T-helper 2 cell (primary cell): ENCODE data around the gene MOV10.
"Not testable (repeated sequence)": the region's sequence is repeated elsewhere in the genome, so short reads cannot be mapped to it uniquely, and the experiment has no call there.

ENCODE experiments used
- DNase-seq, 5 experiments: peaks; one replicate each; pipeline versions ENCODE4 v3.0.0 to v3.0.0-alpha.2; 2012 to 2022
- total RNA-seq, 2 donors: gene quantifications; one replicate each; lab custom pipeline; 2026; lab: John Stamatoyannopoulos, UW

Gene MOV10, protein sequence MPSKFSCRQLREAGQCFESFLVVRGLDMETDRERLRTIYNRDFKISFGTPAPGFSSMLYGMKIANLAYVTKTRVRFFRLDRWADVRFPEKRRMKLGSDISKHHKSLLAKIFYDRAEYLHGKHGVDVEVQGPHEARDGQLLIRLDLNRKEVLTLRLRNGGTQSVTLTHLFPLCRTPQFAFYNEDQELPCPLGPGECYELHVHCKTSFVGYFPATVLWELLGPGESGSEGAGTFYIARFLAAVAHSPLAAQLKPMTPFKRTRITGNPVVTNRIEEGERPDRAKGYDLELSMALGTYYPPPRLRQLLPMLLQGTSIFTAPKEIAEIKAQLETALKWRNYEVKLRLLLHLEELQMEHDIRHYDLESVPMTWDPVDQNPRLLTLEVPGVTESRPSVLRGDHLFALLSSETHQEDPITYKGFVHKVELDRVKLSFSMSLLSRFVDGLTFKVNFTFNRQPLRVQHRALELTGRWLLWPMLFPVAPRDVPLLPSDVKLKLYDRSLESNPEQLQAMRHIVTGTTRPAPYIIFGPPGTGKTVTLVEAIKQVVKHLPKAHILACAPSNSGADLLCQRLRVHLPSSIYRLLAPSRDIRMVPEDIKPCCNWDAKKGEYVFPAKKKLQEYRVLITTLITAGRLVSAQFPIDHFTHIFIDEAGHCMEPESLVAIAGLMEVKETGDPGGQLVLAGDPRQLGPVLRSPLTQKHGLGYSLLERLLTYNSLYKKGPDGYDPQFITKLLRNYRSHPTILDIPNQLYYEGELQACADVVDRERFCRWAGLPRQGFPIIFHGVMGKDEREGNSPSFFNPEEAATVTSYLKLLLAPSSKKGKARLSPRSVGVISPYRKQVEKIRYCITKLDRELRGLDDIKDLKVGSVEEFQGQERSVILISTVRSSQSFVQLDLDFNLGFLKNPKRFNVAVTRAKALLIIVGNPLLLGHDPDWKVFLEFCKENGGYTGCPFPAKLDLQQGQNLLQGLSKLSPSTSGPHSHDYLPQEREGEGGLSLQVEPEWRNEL
- 65.1 to 97.6 reads per million in 2 donors for total RNA-seq

DNA sequence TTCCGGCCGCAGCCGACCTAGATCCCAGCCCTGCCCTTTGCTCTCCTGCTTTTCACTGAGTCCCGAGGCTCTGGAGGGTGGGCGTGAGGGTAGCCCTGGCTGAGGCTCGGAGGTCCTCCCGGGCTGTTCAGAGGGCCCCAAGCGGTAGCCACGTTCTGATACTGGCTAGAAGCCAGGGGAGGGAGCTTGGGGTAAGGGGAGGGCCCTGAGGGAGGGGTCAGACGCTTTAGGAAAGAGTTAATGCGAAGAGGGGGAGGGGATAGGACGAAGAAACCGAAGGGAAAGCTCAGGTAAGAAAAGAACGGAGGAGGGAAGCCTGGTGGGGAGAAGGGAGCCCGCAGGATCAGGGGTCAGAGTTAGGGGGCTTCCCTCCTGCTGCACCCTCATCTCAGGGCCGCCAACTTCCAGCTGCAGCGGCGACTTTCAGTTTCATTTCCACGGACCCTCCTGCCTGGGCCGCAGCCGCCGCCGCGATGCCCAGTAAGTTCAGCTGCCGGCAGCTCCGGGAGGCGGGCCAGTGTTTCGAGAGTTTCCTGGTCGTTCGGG lies at the start of gene MOV10:
MOV10 (plus strand) TSS at position 220 of the 546 bp plus-strand sequence; CDS start at position 474, 254 bp downstream.
- DNase-seq: peak in 4 of 5 experiments; percentile 23 to 83 (median 52)

GRCh38 chr1:112625696-112626095 lies 48.8 kb upstream of the MOV10 start:
- DNase-seq: no peak

DNA sequence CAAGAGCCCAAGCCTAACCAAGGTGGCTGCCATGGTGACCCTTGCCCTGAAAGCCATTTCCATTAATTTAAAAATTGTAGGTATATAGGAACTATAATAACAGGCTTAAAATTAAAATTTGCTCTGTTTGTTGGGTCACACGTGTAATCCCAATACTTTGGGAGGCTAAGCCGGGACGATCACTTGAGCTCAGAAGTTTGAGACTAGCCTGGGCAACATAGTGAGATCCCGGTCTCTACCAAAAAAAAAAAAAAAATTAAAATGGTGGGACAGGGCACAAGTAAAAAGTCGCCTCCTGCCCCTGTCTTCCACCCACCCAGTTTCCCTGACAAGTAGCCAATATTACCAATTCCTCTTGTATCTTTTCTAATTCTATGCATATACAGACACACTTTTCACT lies 48.3 kb upstream of the MOV10 start:
- DNase-seq: no peak

- DNase-seq: no peak
Observed at GRCh38 chr1:112626887-112627286, 47.6 kb upstream of the MOV10 start.

DNA sequence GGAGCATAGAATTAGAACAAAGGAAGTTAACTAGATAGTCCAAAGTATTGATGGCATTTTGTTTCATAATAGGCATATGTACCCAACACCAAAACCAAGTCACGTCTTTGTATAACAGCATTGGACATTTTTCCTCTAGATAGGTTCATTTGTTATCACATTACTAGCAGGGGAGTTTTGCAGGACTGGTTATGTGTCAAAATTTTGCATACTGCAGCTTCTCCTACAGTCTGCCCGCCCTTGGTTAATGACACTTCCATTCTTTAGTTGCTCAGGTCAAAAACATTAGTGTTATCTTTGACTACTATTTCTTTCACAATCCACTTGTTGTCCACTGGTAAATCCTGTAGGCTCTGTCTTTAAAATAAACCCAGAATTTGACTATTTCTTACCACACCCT lies 45.9 kb upstream of the MOV10 start:
- DNase-seq: no peak

DNA sequence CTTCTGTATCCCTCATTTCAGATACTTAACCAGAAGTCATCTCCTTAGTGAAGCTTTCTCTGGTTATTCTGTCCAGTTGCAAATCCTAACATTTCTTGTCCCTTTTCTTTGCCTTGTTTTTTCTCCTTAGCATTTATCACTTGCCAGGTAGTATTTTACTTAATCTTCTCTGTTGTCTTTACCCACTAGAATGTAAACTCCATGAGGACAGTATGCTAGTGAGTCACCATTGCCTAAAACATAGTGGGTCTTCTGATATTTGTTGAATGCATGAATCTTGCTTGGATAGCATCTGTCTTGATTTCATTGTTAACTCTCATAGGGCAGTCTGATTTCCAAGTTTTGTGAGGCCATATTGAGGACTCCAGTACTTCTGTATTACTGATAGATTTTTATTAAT lies 45.2 kb upstream of the MOV10 start:
- DNase-seq: no peak

- no peak for DNase-seq
Observed at GRCh38 chr1:112633628-112634027, 40.8 kb upstream of the MOV10 start.

DNA sequence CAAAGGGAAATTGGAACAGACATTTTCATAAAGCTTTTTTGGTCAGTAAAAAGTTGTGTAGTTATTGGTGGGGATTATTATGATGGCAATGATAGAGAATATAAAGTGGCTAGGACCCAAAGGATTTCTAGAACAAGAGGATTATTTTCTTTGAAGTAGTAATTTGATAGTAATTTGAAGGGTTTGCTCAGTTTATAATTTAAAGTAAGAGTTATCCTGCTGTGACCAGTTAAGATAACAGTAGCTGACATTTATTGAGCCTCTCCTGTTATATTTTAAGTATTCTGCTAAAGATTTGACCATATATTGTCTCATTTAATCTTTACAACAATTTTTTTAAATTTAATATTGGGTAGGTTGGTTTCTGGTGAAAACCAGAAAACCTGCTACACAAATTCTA lies 40.1 kb upstream of the MOV10 start:
- no peak for DNase-seq

- no peak for DNase-seq
Observed at GRCh38 chr1:112636056-112636455, 38.4 kb upstream of the MOV10 start.

- peak in 1 of 5 experiments; percentile 22 for DNase-seq
Observed at GRCh38 chr1:112636597-112637253, 37.7 kb upstream of the MOV10 start.

GRCh38 chr1:112637254-112638109 lies 37.0 kb upstream of the MOV10 start:
- DNase-seq: no peak

GRCh38 chr1:112638110-112638428 lies 36.4 kb upstream of the MOV10 start:
- no peak for DNase-seq

- DNase-seq: not testable (repeated sequence)
Observed at GRCh38 chr1:112640437-112640836, 34.0 kb upstream of the MOV10 start.

DNA sequence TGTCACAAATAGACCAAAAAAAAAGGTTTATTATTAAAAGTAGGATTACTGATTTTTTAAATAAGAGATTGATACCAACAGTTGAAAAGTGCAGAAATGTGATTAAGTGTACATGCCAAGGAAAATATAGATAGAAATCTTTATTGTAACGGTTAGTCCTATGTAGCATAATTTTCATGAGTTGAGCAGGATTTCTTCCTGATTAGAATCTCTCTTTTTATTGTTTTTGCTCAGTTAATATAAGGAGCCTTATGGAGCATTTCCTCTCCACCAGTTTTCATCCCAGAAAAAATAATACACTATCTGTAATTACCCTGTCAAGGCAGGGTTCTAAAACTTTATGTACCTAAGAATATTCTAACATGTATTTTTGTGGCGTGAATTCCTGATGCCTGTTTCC lies 31.4 kb upstream of the MOV10 start:
- no peak for DNase-seq

GRCh38 chr1:112646225-112646624 lies 28.2 kb upstream of the MOV10 start:
- DNase-seq: no peak

- DNase-seq: peak in 1 of 5 experiments; percentile 9
Observed at GRCh38 chr1:112651205-112651604, 23.3 kb upstream of the MOV10 start.

- DNase-seq: no peak
Observed at GRCh38 chr1:112665857-112666256, 8.6 kb upstream of the MOV10 start.

GRCh38 chr1:112666946-112667345 lies 7.5 kb upstream of the MOV10 start:
- DNase-seq: peak in 1 of 5 experiments; percentile 8

- DNase-seq: no peak
Observed at GRCh38 chr1:112672009-112672408, 2.5 kb upstream of the MOV10 start.

DNA sequence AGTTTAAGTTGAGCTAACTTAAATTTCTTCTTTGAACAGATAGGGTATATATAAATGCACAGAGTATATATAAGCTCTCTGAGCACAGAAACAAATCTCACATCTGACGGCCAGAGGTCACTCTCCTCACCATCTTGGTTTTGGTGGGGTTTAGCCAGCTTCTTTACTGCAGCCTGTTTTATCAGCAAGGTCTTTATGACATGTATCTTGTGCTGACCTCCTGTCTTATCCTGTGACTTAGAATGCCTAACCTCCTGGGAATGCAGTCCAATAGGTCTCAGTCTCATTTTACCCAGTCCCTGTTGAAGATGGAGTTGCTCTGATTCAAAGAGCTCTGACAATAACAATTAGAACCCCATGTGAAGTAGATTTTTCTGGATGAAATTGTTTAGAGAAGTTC lies 1.6 kb upstream of the MOV10 start:
- no peak for DNase-seq

DNA sequence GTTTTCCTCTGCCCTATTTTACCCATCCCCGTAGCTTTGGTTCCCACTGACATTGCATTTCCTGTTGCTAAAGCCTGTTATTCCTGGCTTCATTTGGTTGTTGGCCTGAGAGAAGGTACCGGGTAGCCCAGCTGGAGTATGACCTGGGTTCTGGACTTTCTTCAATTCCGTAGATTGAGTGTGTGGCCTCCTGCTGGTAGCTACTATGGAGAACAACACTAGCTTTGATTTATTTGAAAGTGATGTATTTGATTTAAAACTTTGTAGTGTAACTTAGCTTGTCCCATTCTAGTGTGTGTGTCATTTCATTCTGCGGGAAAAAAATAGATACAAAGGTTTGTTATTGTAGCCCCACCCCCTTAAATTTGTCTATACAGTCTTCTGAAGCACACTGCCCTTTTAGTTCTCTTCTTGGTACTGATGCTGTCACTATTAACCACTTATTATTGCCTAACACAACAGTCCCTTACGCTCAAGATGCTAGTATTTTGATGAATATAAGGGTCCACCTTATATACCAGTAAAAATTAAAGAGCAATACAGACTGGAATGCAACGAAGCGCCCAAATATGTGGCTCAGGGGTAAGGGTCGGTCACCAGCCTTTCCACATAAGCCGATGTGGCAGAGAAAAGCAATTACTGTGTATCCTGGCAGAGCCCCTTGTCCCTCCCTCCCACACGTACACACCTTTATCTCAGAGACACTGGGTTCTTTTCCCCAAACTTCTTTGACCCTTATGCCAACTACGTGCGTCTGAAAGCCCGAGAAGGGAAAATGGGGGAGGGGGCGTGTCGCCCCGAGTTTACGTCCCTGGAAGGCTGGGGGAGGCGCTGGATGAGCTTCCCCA lies 643 bp upstream of the MOV10 start:
- peak in 2 of 5 experiments; percentile 18 to 37 for DNase-seq
